ENCODE measurements around the gene CCDC85C. TPM values are rescaled to one million over a fixed set of nuclear protein-coding genes. Genes with fewer than 3 reads are reported as not detected.

CCDC85C gene
- total and polyA plus RNA-seq, 2 of the 8 experiments (the other 6 are each of a cell fraction or from before 2014, with no cell fraction given) = 16.8 to 35.8 TPM

DNA sequence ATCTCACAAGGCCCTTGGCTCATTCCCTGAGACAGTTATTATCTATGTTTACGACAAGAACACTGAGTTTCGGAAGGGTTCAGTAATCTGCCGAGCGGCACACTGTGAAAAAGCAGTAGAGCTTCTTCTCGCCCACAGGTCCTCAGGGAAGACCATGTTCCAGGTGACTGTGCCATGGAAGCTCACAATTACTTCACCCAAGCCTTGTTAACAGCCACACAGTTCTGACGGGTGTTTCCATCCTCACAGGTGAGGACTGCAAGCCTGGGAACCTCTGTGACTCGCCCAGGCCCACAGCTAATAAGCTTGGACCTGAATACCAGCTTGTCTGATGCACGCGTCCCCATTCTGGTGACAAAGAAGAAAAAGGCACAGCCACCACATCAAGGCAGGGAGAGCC lies 138.7 kb downstream of the CCDC85C start:
- H4K5ac ChIP-seq (ENCODE audit: insufficient read length, low read depth, low read length) = no peak overlapping the region
- no peak for TF ChIP-seq CTBP2 (IDR thresholded peaks at IDR 0.05; ENCODE audit: borderline replicate concordance, insufficient read depth, insufficient read length, low read length)
- TF ChIP-seq, protein P1, sequence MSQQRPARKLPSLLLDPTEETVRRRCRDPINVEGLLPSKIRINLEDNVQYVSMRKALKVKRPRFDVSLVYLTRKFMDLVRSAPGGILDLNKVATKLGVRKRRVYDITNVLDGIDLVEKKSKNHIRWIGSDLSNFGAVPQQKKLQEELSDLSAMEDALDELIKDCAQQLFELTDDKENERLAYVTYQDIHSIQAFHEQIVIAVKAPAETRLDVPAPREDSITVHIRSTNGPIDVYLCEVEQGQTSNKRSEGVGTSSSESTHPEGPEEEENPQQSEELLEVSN (IDR thresholded peaks at IDR 0.05) = no peak
- no peak for TF ChIP-seq NANOG (IDR thresholded peaks at IDR 0.05; ENCODE audit: insufficient read depth, low read depth, low read length, poor library complexity, severe bottlenecking)
- TF ChIP-seq, protein P2, sequence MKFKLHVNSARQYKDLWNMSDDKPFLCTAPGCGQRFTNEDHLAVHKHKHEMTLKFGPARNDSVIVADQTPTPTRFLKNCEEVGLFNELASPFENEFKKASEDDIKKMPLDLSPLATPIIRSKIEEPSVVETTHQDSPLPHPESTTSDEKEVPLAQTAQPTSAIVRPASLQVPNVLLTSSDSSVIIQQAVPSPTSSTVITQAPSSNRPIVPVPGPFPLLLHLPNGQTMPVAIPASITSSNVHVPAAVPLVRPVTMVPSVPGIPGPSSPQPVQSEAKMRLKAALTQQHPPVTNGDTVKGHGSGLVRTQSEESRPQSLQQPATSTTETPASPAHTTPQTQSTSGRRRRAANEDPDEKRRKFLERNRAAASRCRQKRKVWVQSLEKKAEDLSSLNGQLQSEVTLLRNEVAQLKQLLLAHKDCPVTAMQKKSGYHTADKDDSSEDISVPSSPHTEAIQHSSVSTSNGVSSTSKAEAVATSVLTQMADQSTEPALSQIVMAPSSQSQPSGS (IDR thresholded peaks at IDR 0.05; ENCODE audit: low read length) = no peak
- TF ChIP-seq HDAC6 (IDR thresholded peaks at IDR 0.05; ENCODE audit: low read depth, low read length) = no peak
- TF ChIP-seq RAD21 (IDR thresholded peaks at IDR 0.05 in 1 of 2, conservative IDR thresholded peaks at IDR 0.05 in 1 of 2; ENCODE audit: low read depth in 2 of 2, low read length in 2 of 2) = no peak
- no peak for TF ChIP-seq KDM4A (IDR thresholded peaks at IDR 0.05; ENCODE audit: low read depth, low read length, severe bottlenecking)
- no peak for TF ChIP-seq SP1 (IDR thresholded peaks at IDR 0.05; ENCODE audit: low read depth, low read length)
- no peak for TF ChIP-seq GABPA (IDR thresholded peaks at IDR 0.05; ENCODE audit: borderline replicate concordance, insufficient read depth, low read length)
- no peak for TF ChIP-seq TAF7 (optimal IDR thresholded peaks at IDR 0.05; ENCODE audit: borderline replicate concordance, low read depth, low read length)

More for the DNA sequence above, 138.7 kb downstream of the CCDC85C start:
- Histone ChIP-seq H3K4me1 (replicated peaks in 1 of 4; ENCODE audit: control insufficient read depth in 3 of 4, insufficient read depth in 4 of 4, low read length in 3 of 4) (peaks cover 0 to 18% (median 13%) of the 10 kb centered on the region in 4 experiments; a peak in 5 of 7 replicates), H3K4me3 (ENCODE audit: extremely low read depth in 1 of 4, insufficient read depth in 2 of 4, low read depth in 3 of 4, low read length in 4 of 4) (no peak overlapping the region), H2BK12ac (ENCODE audit: low read depth, low read length) (no peak overlapping the region), H4K91ac (replicated peaks; ENCODE audit: insufficient read length, low read length) (no peak overlapping the region), H3K23me2 (ENCODE audit: low read depth, low read length) (no peaks in the 10 kb centered on the region), H3K27ac (ENCODE audit: low read depth, low read length) (no peak overlapping the region), H3K4me2 (ENCODE audit: insufficient read depth in 1 of 2, low read depth in 2 of 2, low read length in 2 of 2) (no peak overlapping the region), H3K79me1 (ENCODE audit: low read depth, low read length) (peaks cover 5% of the 10 kb centered on the region; the same call in 1 of the 2 replicates), H3K9me3 (ENCODE audit: insufficient read depth in 2 of 2, low read depth in 1 of 2, low read length in 1 of 2) (no peaks in the 10 kb centered on the region), H3K36me3 (ENCODE audit: control insufficient read depth in 2 of 4, insufficient read depth in 4 of 4, low read length in 3 of 4) (peaks cover 0 to 5% (median 0%) of the 10 kb centered on the region in 4 experiments; a peak in 1 of 8 replicates), H2AFZ (ENCODE audit: low read length) (no peak overlapping the region), H3K9ac (replicated peaks in 1 of 4; ENCODE audit: extremely low read depth in 1 of 4, low read depth in 3 of 4, low read length in 3 of 4) (no peak overlapping the region; a peak in 1 of 7 replicates), H4K8ac (ENCODE audit: extremely low read depth, insufficient read depth, low read length) (no peak overlapping the region; the same call in 1 of the 2 replicates), H3K56ac (replicated peaks; ENCODE audit: insufficient read length, low read depth, low read length) (no peak overlapping the region), H3K27me3 (replicated peaks in 1 of 4; ENCODE audit: control insufficient read depth in 3 of 4, extremely low read depth in 1 of 4, insufficient read depth in 3 of 4, low read length in 3 of 4) (no peaks in the 10 kb centered on the region), H3K14ac (ENCODE audit: insufficient read length) (no peak overlapping the region), H3K4ac (replicated peaks; ENCODE audit: insufficient read length, low read depth, low read length) (no peak overlapping the region), H3K79me2 (ENCODE audit: control insufficient read depth in 1 of 2, insufficient read depth in 2 of 2, low read length in 2 of 2) (peaks cover 3 to 52% of the 10 kb centered on the region in 2 experiments; a peak in 2 of 4 replicates), H3K18ac (ENCODE audit: extremely low read depth, low read length) (no peak overlapping the region), H2AK5ac (ENCODE audit: low read depth, low read length) (no peak overlapping the region), H2BK120ac (replicated peaks; ENCODE audit: low read depth, low read length) (no peak overlapping the region), H3K23ac (ENCODE audit: insufficient read length) (no peak overlapping the region), H4K20me1 (replicated peaks in 1 of 2; ENCODE audit: control insufficient read depth in 1 of 2, insufficient read depth in 2 of 2, low read length in 2 of 2) (peaks cover 0 to 13% of the 10 kb centered on the region in 2 experiments), H2BK15ac (ENCODE audit: low read length) (no peak overlapping the region), H2BK5ac (ENCODE audit: low read depth, low read length) (no peak overlapping the region), H2BK20ac (ENCODE audit: low read length) (no peak overlapping the region)
- ChIA-PET POLR2A (ENCODE audit: partially characterized antibody) (no interaction called here), CTCF (ENCODE audit: partially characterized antibody) (interaction anchor here (1.1 to 1.7 kb wide), 2 partner anchors 12 to 72 kb away, joined by 3 to 5 read pairs; no protein-coding TSS in a partner anchor)
- FAIRE-seq (no peak), DNase-seq (ENCODE audit: low read depth in 1 of 2, low spot score in 2 of 2) (no peak)
- WGBS, 2 experiments (ENCODE audit: extremely low coverage in 1 of 2, insufficient coverage in 1 of 2, insufficient read length in 1 of 2, insufficient replicate concordance in 2 of 2, low coverage in 1 of 2, low lambda C conversion rate in 2 of 2, missing lambda C conversion rate in 1 of 2) = 93% methylated on average over 9 of the region's 9 CpGs; no CpG with 5 or more reads in 1 of the 2 experiments

Measured in H1 (cell line).